Activated CD4-positive, alpha-beta T cell treated with anti-CD3 and anti-CD28 coated beads, Interleukin-2, Interleukin-4, amounts not matched to agents 100 ng/mL and 50 ng/mL, durations not matched to agents 16 hours and 8 hours (primary cell): ENCODE measurements around the gene IREB2.
"Not testable (repeated sequence)": the region's sequence is repeated elsewhere in the genome, so short reads cannot be mapped to it uniquely, and the experiment has no call there.

Experiments
- DNase-seq: peaks from one replicate; pipeline ENCODE4 v3.0.0-alpha.2; 2020; ENCODE audit warnings: low spot score

Gene IREB2

DNA sequence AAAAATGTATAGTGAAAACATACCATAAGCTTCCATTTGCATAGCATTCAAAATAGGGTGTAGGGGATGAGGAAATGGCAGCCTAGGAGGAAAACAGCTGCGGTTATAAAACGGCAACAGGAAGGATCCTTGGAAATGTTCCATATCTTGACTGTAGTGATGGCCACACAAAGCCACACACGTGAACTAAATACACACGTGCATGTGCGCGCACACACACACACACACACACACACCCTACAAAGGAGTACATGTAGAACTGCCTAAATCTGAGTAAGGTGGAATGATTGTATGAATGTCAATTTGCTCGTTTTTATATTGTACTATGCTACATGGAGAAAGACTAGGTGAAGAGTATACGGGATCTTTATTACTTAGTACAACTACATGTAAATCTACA lies 3.9 kb upstream of the IREB2 start:
- no peak for DNase-seq

GRCh38 chr15:78434711-78435110 lies 3.3 kb upstream of the IREB2 start:
- DNase-seq, result not testable (repeated sequence)

DNA sequence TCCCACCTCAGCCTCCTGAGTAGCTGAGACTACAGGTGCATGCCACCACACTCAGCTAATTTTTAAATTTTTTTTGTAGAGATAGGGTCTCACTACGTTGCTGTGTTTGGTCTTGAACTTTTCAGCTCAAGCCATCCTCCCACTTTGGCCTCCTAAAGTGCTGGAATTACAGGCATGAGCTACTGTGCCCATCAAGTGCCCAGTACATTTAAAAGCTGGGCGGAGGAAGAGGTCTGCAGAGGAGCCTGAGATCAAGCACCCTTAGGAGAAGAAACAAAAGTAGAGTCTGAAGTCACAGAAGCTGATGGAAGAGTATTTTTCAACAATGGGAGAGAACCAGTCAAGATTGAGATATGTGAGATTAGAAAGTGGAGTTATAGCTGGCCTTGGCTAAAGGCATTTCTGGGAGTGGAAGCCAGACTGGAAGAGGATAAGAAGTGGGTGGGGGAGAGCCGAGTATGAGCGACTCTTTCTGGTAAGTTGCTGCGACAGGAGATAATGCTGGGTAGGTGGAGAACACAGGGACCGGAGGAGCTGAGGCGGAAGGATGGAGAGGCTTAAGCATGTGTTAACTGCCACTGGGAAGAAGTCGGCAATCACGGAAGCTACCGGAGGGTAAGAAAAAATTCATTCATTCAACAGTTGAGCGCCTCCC lies 782 bp upstream of the IREB2 start:
- no peak for DNase-seq

- peak; percentile 21 for DNase-seq
These were observed 736 bp downstream of the IREB2 start for GRCh38 chr15:78438619-78439285.

DNA sequence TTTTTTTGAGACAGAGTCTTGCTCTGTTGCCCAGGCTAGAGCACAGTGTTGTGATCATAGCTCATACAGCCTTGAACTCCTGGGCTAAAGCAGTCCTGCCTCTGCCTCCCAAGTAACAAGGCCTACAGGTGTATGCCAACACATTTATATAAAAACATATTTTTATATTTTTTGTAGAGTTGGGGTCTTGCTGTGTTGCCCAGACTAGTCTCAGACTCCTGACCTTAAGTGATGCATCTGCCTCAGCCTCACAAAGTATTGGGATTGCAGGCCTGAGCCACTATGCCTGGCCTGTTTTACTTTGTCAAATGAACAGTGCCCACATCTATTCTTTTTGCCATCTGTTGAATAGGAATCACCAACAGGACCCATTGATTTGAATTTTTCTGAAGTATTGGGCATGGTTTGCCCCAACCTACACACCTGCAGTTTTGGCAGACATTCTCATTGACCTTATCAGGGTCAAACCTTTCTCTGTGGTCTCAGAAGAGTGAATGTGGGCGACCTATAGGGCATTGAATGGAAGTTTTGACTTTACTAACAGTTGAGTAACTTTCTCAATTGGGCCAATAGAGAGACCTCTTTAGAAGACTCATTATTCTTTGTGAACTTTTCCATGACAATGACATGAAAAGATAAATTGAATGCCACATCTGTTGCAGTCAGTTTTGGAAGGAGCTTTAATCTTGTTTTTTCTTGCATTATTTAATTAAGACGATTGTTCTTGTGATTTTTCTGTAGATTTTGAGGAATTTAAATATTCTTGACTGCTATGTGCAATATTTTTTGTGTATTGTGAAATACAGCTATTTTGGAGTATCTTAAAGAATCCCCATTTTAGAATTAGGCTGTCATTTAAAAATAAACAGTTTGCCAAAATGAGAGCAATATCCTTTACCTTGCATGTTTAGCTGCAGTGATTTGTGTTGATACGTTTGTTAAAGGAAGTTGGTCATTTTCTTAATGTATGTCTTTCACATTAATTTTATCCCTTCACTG lies 2.7 kb downstream of the IREB2 start:
- DNase-seq, result no peak

- no peak for DNase-seq
These were observed 6.2 kb downstream of the IREB2 start for GRCh38 chr15:78444255-78444654.

DNA sequence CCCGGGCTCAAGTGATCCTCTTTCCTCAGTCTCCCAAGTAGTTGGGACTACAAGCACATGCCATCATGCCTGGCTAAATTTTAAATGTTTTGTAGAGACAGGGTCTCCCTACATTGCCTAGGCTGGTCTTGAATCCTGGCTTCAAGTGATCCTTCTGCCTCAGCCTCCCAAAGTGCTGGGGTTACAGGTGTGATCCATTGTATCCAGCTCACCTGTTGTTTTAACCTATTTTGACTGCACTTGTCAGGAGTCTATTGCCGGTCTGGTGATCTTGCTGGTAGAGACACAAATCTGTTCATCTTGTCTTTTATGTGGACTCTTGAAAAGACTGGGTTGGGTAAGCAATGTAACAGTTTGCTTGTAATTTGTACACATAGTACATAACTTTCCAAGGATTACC lies 7.9 kb downstream of the IREB2 start:
- DNase-seq, result no peak

- no peak for DNase-seq
These were observed 8.5 kb downstream of the IREB2 start for GRCh38 chr15:78446551-78446950.

- DNase-seq, result no peak
These were observed 10.6 kb downstream of the IREB2 start for GRCh38 chr15:78448441-78449219.

DNA sequence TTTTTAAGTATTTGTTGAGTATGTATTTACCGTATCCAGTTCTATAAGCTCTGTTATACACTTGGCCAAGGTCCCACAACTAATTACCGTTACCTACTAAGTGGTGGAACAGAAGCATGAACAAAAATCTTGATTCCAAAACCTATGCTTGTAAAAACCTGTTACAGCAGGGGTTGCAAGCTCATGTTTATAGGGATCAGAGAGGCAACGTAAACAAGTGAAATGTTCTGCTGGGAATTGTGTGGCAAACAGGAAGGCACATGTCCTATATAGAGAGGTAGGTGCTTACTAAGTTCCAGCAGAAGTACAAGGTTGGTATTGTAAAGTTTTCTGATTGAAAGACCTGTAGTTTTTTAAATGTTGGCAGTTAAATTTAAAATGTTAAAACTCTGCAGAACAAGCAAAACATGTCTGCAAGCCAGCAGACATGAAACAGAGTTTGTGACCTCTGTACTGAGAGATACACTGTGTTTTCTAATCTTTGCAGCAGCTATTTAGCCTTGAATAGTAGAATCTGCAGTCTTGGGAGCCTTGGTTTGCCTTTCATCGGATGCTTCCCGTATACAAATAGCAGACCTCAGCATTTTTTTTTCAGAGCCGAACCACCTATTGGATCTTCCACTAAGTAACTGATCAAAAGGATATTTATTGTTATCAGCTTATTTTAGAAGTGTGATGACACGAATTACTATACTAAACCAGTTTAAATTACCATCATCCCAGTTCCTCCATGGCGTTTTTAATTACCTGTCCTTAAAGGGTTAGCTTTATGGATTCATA lies 11.4 kb downstream of the IREB2 start:
- no peak for DNase-seq

DNA sequence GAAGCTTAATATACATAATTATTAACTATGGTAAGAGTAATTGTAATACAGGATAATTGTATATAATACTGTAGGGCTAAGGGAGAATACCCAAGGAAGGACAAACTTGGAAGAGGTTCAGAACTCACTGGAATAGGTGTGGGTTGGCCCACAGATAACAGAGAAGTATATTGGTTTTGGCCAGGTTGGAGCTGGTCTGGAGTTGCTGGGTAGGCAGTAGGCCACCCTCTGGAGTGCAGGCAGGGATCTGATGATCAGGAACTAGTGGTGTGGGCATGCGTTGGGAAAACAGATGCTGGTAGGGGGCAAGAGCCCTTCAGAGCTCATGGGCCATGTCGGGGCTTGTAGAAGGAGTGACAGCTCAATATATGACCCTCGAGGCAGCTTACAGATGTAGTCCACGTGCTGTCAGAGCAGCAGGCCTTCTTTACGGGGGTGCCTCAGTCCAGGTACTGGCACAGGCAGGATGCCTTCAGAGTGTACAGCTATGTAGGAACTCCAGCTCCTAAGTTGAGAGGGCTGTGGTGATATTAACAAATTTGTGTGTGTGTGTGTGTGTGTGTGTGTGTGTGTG lies 12.4 kb downstream of the IREB2 start:
- no peak for DNase-seq

DNA sequence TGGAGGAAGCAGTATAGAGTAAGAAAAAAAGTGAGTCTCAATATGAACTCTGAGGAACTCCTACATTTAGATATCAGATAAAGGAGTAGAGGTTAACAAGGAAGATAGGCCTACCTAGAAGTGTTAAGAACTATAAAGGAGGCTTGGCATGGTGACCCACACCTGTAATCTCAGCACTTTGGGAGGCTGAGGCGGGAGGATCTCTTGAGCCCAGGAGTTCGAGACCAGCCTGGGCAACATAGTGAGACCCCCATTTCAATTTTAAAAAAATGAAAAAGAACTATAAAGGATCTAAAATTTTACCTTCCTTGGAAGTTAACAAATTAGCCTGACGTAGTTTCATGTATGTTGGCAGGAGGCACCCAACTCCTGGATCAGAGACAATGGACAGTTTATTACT lies 14.5 kb downstream of the IREB2 start:
- DNase-seq, result no peak

DNA sequence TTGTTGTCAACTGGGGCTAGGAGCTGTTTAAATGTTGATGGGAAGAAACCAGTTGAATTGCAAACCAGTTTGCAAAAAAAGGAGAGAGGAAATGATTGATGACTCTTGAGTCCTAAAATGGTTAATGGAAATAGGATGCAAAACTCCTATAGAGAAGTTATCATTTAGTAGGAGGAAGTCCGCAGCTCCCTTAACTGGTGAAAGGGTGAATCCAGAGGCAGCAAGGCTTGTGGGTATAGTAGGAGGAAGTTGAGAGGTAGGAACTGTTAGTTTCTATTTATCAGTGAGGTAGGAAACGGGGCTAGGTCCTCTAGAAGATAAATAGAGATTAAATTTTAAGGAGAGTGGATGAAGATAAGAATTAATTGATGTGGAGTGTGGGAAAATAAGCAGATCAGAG lies 15.4 kb downstream of the IREB2 start:
- no peak for DNase-seq

DNA sequence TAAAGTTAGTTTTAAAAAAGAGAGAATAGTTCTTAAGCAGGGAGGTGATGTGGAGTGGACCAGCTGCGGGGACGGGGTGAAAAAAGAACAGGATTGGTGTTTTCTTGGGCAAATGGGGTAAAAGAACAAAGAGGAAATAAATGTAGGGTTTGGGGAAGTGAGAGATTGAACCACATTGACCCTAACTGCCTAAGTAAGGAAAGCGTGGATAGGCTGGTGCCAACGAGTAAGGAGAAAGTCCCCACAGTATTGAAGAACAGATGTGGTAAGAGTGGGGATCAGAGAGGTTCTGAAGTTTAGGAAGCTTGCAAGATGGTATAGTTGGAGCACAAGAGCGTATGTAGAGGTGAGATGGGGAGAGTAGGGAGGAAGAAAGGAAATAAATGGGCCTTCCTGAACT lies 17.0 kb downstream of the IREB2 start:
- no peak for DNase-seq

DNA sequence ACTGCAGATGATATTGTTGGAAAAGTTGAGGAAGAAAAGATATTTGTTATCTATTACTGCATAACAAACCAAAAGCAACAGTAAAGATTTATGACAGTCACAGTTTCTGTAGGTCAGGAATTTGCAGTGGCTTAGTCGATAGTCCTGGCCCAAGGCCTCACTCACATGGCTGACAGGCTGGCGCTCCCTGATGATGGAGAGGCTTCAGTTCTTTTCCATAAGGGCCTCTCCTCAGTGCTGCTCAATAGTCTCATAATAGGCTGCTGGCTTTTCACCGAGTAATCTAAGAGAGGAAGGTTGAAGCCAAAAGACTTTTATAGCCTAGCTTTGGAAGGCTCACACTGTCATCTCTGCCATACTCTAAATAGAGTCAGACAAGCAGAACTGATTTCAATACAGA lies 17.7 kb downstream of the IREB2 start:
- no peak for DNase-seq

DNA sequence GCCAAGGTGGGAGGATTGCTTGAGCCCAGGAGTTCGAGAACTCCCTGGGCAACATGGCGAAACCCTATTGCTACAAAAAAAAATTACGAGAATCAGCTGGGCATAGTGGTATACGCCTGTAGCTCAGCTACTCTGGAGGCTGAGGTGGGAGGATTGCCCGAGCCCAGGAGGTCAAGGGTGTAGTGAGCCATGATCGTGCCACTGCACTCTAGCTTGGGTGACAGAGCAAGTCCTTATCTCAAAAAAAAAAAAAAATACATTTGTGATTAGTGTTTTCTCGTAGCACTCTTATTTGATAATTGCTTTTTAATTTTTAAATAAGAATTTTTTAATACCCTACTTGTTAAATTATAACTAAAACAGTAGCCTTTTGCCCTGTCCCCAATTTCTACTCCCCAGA lies 18.4 kb downstream of the IREB2 start:
- DNase-seq, result no peak

- no peak for DNase-seq
These were observed 19.1 kb downstream of the IREB2 start for GRCh38 chr15:78457101-78457500.

DNA sequence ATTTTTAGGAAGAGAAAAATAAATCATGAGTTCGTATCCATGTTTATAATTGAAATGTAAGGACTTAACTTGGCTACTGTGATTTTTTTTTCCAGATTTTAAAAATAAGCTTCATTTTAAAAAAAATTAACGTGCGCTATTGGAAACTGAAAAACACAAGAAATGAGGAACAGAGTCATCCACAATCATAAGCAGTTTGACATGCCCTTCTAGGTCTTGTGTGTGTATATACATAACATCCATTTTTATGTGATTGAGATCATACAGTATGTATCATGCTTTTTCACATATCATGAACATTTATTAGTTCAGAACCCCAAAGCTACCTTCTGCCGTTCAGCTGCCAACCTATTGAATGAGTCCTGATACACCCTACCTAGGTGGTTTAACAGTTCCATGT lies 22.7 kb downstream of the IREB2 start:
- DNase-seq, result no peak

DNA sequence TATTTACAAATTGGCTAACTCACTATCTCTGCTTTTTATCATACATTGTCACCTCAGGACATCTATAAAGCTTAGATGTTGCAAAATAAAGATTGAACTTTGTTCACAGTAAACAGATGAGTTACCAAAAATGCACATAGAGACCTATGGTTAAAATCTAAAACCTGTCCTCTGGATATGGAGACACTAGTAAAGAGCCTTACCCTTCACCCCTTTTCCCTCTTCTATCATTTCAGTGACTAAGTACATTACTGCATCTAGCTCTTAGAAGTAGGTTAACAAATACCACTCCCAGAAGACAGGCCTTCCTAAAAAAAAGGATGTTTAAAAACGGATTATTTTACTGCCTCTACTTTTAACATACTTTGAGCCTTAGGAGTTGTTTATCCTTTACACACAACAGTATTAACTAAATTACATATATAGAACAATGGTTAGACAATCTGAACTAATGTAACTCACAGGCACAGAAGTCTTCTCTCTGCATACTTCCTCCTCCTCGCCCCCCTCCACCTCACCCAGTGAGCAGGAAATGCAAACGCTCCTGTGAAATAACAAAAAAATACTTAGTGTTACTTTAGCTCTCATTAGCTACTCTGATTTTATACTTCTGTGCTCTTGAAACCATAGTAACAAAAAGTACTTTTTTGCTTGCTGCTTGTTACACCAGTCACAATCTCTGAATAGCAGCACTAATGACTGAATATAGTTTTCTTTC lies 23.3 kb downstream of the IREB2 start:
- DNase-seq, result no peak

DNA sequence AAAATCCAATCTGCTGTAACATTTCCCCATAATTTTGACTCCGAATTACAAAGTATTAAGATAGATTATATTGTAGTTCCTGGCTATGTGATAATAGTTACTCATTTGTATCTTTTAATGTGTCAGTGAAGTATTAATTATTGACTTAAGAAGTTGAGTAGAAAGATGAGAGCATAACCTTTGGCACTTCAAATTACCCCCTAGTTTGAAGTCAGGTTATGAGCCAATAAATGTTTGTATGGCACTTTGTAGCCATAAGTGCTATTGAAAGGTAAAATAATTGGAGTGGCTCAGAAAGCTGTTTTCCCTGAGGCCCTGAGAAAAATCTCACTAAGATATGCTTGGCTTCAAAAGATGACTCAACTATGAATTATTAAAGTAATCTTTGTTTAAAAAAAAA lies 31.0 kb downstream of the IREB2 start:
- no peak for DNase-seq
